ENCODE results near the gene MATCAP1.
A peak's percentile ranks its signal among the peaks of the same experiment; 100 is the strongest.

MATCAP1 gene

GRCh38 chr16:67182288-67182687 is 1.5 kb downstream of the MATCAP1 start:
- Histone ChIP-seq H3K4me2 (ENCODE audit: insufficient read depth, low read length) (peak overlapping the region; percentile 99), H3K9me3 (ENCODE audit: insufficient read depth, low read length, severe bottlenecking) (no peaks in the 10 kb centered on the region), H3K4me1 (ENCODE audit: insufficient read depth, low read length) (peaks cover 53% of the 10 kb centered on the region), H4K20me1 (ENCODE audit: insufficient read depth, low read length) (peaks cover 14% of the 10 kb centered on the region), H3K27me3 (ENCODE audit: insufficient read depth, low read length, poor library complexity) (no peaks in the 10 kb centered on the region), H3K27ac (ENCODE audit: low read length) (peak overlapping the region; percentile 38; the same call in 1 of the 2 replicates), H2AFZ (ENCODE audit: low read depth, low read length) (no peak overlapping the region), H3K36me3 (ENCODE audit: insufficient read depth, low read length) (no peaks in the 10 kb centered on the region), H3K9ac (ENCODE audit: low read depth, low read length) (peak overlapping the region; percentile 69), H3K4me3 (ENCODE audit: low read depth in 1 of 2, low read length in 2 of 2) (peak overlapping the region; percentile 41 to 87; a peak in 3 of 4 replicates), H3K79me2 (ENCODE audit: insufficient read depth, low read length) (peaks cover 28% of the 10 kb centered on the region)
- TF ChIP-seq EZH2 (IDR thresholded peaks at IDR 0.05; ENCODE audit: borderline replicate concordance, low read depth, low read length, severe bottlenecking) (no peak), CTCF (IDR thresholded peaks at IDR 0.05; ENCODE audit: borderline replicate concordance, extremely low read depth, low read length, poor library complexity, severe bottlenecking) (no peak)
- ATAC-seq (ENCODE audit: insufficient read depth, low read depth) (no peak), DNase-seq (no peak)

GRCh38 chr16:67181346-67181745 is 2.4 kb downstream of the MATCAP1 start:
- H4K20me1 ChIP-seq (ENCODE audit: insufficient read depth, low read length) = peaks cover 14% of the 10 kb centered on the region
- no peaks in the 10 kb centered on the region for H3K36me3 ChIP-seq (ENCODE audit: insufficient read depth, low read length)
- no peaks in the 10 kb centered on the region for H3K27me3 ChIP-seq (ENCODE audit: insufficient read depth, low read length, poor library complexity)
- peak overlapping the region; percentile 45; the same call in 1 of the 2 replicates for H3K4me2 ChIP-seq (ENCODE audit: insufficient read depth, low read length)
- peak overlapping the region; percentile 20; the same call in 1 of the 2 replicates for H3K9ac ChIP-seq (ENCODE audit: low read depth, low read length)
- no peaks in the 10 kb centered on the region for H3K9me3 ChIP-seq (ENCODE audit: insufficient read depth, low read length, severe bottlenecking)
- no peak overlapping the region for H3K27ac ChIP-seq (ENCODE audit: low read length)
- no peak for TF ChIP-seq EZH2 (IDR thresholded peaks at IDR 0.05; ENCODE audit: borderline replicate concordance, low read depth, low read length, severe bottlenecking)
- no peak for TF ChIP-seq CTCF (IDR thresholded peaks at IDR 0.05; ENCODE audit: borderline replicate concordance, extremely low read depth, low read length, poor library complexity, severe bottlenecking)
- H3K4me1 ChIP-seq (ENCODE audit: insufficient read depth, low read length) = peaks cover 53% of the 10 kb centered on the region
- no peak overlapping the region for H2AFZ ChIP-seq (ENCODE audit: low read depth, low read length)
- DNase-seq = no peak
- no peak for ATAC-seq (ENCODE audit: insufficient read depth, low read depth)
- peaks cover 28% of the 10 kb centered on the region for H3K79me2 ChIP-seq (ENCODE audit: insufficient read depth, low read length)
- no peak overlapping the region for H3K4me3 ChIP-seq (ENCODE audit: low read depth in 1 of 2, low read length in 2 of 2)

- Histone ChIP-seq H3K9ac (ENCODE audit: low read depth, low read length) (no peak overlapping the region), H4K20me1 (ENCODE audit: insufficient read depth, low read length) (peaks cover 14% of the 10 kb centered on the region), H3K27ac (ENCODE audit: low read length) (no peak overlapping the region), H3K79me2 (ENCODE audit: insufficient read depth, low read length) (peaks cover 28% of the 10 kb centered on the region), H3K36me3 (ENCODE audit: insufficient read depth, low read length) (no peaks in the 10 kb centered on the region), H3K4me2 (ENCODE audit: insufficient read depth, low read length) (no peak overlapping the region), H3K9me3 (ENCODE audit: insufficient read depth, low read length, severe bottlenecking) (no peaks in the 10 kb centered on the region), H3K27me3 (ENCODE audit: insufficient read depth, low read length, poor library complexity) (no peaks in the 10 kb centered on the region), H3K4me1 (ENCODE audit: insufficient read depth, low read length) (peaks cover 44% of the 10 kb centered on the region), H2AFZ (ENCODE audit: low read depth, low read length) (no peak overlapping the region), H3K4me3 (ENCODE audit: low read depth in 1 of 2, low read length in 2 of 2) (no peak overlapping the region)
- TF ChIP-seq EZH2 (IDR thresholded peaks at IDR 0.05; ENCODE audit: borderline replicate concordance, low read depth, low read length, severe bottlenecking) = no peak
- no peak for TF ChIP-seq CTCF (IDR thresholded peaks at IDR 0.05; ENCODE audit: borderline replicate concordance, extremely low read depth, low read length, poor library complexity, severe bottlenecking)
- no peak for DNase-seq
- ATAC-seq (ENCODE audit: insufficient read depth, low read depth) = no peak
Observed at GRCh38 chr16:67180166-67180565, 3.6 kb downstream of the MATCAP1 start.
